HCT116 (cell line): ENCODE measurements around the gene KCNIP4. TPM values are rescaled to one million over a fixed set of nuclear protein-coding genes. Genes with fewer than 3 reads are reported as not detected.

ENCODE experiments used
- ATAC-seq: fragments of 200-7000 bp; cut with Tn5 transposase; 2 replicates; pipeline ENCODE4 v1.9.1; 2020; ENCODE audit warnings: mild to moderate bottlenecking, moderate library complexity
- BruUV-seq: library from RNA; stranded (reverse); fragments of 400-500 nt; replicated peaks from 2 replicates; lab custom pipeline; 2021; lab: Mats Ljungman, UMichigan
- CTCF ChIA-PET: fragments of 300-600 bp; sonication (Branson Sonifier 250); formaldehyde crosslinking; loops from one replicate; lab custom pipeline; 2021; ENCODE audit warnings: antibody characterized with exemption; lab: Charles Lee
- POLR2A ChIA-PET: fragments of 300-600, 350-600 bp; sonication (Branson Sonifier 250); formaldehyde crosslinking; loops from one replicate; lab custom pipeline; 2021; ENCODE audit warnings: antibody characterized with exemption; lab: Charles Lee
- RAD21 ChIA-PET, 2 experiments: fragments of 300-600 bp; sonication (Branson Sonifier 250); formaldehyde crosslinking; loops; one replicate each; lab custom pipeline; 2023; ENCODE audit warnings: low total read pairs in 2 of 2; ENCODE audit not compliant: uncharacterized antibody in 2 of 2, unreplicated experiment in 2 of 2, low non-redundant PET in 1 of 2; lab: Charles Lee
- DNase-seq: peaks from one replicate; pipeline ENCODE4 v3.0.0-alpha.2; 2010; ENCODE audit warnings: low read depth, low spot score
- H2AFZ ChIP-seq: fragments of 200-600 bp; shearing (Covaris generic), sonication (generic); 2 replicates; pipeline ENCODE4 v1.6.1; 2017; ENCODE audit warnings: low read depth, mixed run types, mixed read lengths, antibody characterized with exemption, low read length; ENCODE audit not compliant: poor library complexity, severe bottlenecking
- H3K27ac ChIP-seq: 2 replicates; pipeline ENCODE4 v1.5.1; 2012; ENCODE audit warnings: low read depth, low read length
- H3K27me3 ChIP-seq: fragments of 200-600 bp; sonication (generic); 2 replicates; pipeline ENCODE4 v1.6.1; 2016; ENCODE audit warnings: mixed run types, low read length, mixed read lengths; ENCODE audit not compliant: insufficient read depth
- H3K36me3 ChIP-seq, 2 experiments: fragments of 200-500 bp in 1 of 2; fragments of 200-600 bp in 1 of 2; sonication (Bioruptor generic) in 1 of 2; sonication (generic) in 1 of 2; 2 replicates each; pipeline versions ENCODE4 v1.5.1 to v1.6.1; 2014 to 2016; ENCODE audit warnings: low read length in 2 of 2, inconsistent platforms in 1 of 2, mixed read lengths in 1 of 2, mixed run types in 1 of 2; ENCODE audit not compliant: insufficient read depth in 2 of 2, control insufficient read depth in 1 of 2
- H3K4me1 ChIP-seq, 2 experiments: fragments of 200-600 bp in 1 of 2; sonication (generic) in 1 of 2; 2 replicates each; pipeline versions ENCODE4 v1.5.1 to v1.6.1; 2012 to 2017; ENCODE audit warnings: low read length in 2 of 2, inconsistent platforms in 1 of 2, mild to moderate bottlenecking in 1 of 2, mixed read lengths in 1 of 2, mixed run types in 1 of 2, moderate library complexity in 1 of 2; ENCODE audit not compliant: insufficient read depth in 2 of 2, control insufficient read depth in 1 of 2
- H3K4me2 ChIP-seq: fragments of 200-600 bp; sonication (generic); 2 replicates; pipeline ENCODE4 v1.6.1; 2017; ENCODE audit warnings: mixed run types, low read length, mixed read lengths
- H3K4me3 ChIP-seq, 2 experiments: fragments of 200-600 bp in 1 of 2; sonication (generic) in 1 of 2; replicated peaks in 1 of 2; 2 replicates each; pipeline ENCODE4 v1.5.1; 2011 to 2016; ENCODE audit warnings: low read length in 2 of 2, control low read depth in 1 of 2, low read depth in 1 of 2, mild to moderate bottlenecking in 1 of 2, mixed read lengths in 1 of 2, mixed run types in 1 of 2
- H3K79me2 ChIP-seq: fragments of 200-600 bp; sonication (generic); 2 replicates; pipeline ENCODE4 v1.6.1; 2017; ENCODE audit warnings: mild to moderate bottlenecking, mixed run types, low read length, moderate library complexity, mixed read lengths; ENCODE audit not compliant: insufficient read depth
- H3K9ac ChIP-seq: fragments of 200-600 bp; sonication (generic); 2 replicates; pipeline ENCODE4 v1.6.1; 2016; ENCODE audit warnings: low read length, mixed read lengths
- H3K9me2 ChIP-seq: fragments of 200-600 bp; sonication (generic), shearing (Covaris generic); 2 replicates; pipeline ENCODE4 v1.6.1; 2017; ENCODE audit warnings: mixed run types, mild to moderate bottlenecking, moderate library complexity; ENCODE audit not compliant: insufficient read depth
- H3K9me3 ChIP-seq, 2 experiments: fragments of 200-500 bp in 1 of 2; fragments of 200-600 bp in 1 of 2; sonication (Bioruptor generic) in 1 of 2; sonication (generic) in 1 of 2; 2 replicates each; pipeline ENCODE4 v1.6.1; 2014 to 2017; ENCODE audit warnings: low read length in 2 of 2, mixed read lengths in 2 of 2, inconsistent platforms in 1 of 2, low read depth in 1 of 2, mild to moderate bottlenecking in 1 of 2, mixed run types in 1 of 2, moderate library complexity in 1 of 2; ENCODE audit not compliant: control insufficient read depth in 1 of 2, insufficient read depth in 1 of 2
- H4K20me1 ChIP-seq: fragments of 200-600 bp; sonication (generic), shearing (Covaris generic); 2 replicates; pipeline ENCODE4 v1.6.1; 2017; ENCODE audit warnings: mixed run types, mild to moderate bottlenecking, moderate library complexity; ENCODE audit not compliant: insufficient read depth
- ATF3 ChIP-seq: IDR thresholded peaks from 2 replicates; pipeline ENCODE4 v1.6.1; 2012
- CBX3 ChIP-seq: IDR thresholded peaks from 2 replicates; pipeline ENCODE4 v1.6.1; 2012; ENCODE audit warnings: low read depth
- CEBPB ChIP-seq: IDR thresholded peaks from 2 replicates; pipeline ENCODE4 v1.6.1; 2012; ENCODE audit warnings: low read depth
- JUND ChIP-seq: IDR thresholded peaks from 2 replicates; pipeline ENCODE4 v1.6.1; 2012
- TCF7L2 ChIP-seq: IDR thresholded peaks from 2 replicates; pipeline ENCODE4 v1.7.0; 2011; ENCODE audit warnings: borderline replicate concordance, inconsistent platforms; ENCODE audit not compliant: insufficient read depth, insufficient read length; ENCODE audit errors: extremely low read depth
- YY1 ChIP-seq: IDR thresholded peaks from 2 replicates; pipeline ENCODE4 v1.6.1; 2011; ENCODE audit warnings: low read length, low read depth, moderate library complexity, mild to moderate bottlenecking; ENCODE audit not compliant: insufficient replicate concordance; ENCODE audit errors: extremely low read depth
- intact Hi-C: fragments of 100-400 bp; cut with micrococcal nuclease; formaldehyde crosslinking; loops from 2 replicates; pipeline ENCODE4 v1.10.0; 2022
- total RNA-seq: library from RNA; stranded (reverse); gene quantifications from one replicate; pipeline ENCODE4 v1.2.1, GENCODE V29; 2021; ENCODE audit not compliant: unreplicated experiment

The KCNIP4 gene
- total RNA-seq, 1 experiment from 2014 or later, result not detected

GRCh38 chr4:21726255-21726815, 222.2 kb downstream of the KCNIP4 start:
- ChIA-PET RAD21 (no interaction called here), CTCF (no interaction called here), POLR2A (no interaction called here)
- Histone ChIP-seq H2AFZ (no peak overlapping the region), H3K4me1 (no peaks in the 10 kb centered on the region), H3K9me2 (no peaks in the 10 kb centered on the region), H3K79me2 (no peaks in the 10 kb centered on the region), H4K20me1 (no peaks in the 10 kb centered on the region), H3K27ac (no peak overlapping the region), H3K36me3 (no peaks in the 10 kb centered on the region), H3K27me3 (no peaks in the 10 kb centered on the region), H3K9ac (no peak overlapping the region), H3K9me3 (0 out of 4 replicates have a peak, but pooled peaks cover 0 to 5% of the 10 kb centered on the region in 2 experiments), H3K4me2 (no peak overlapping the region), H3K4me3 (no peak overlapping the region)
- TF ChIP-seq YY1, result no peak
- TF ChIP-seq JUND, result no peak
- TF ChIP-seq TCF7L2, result no peak
- no peak for TF ChIP-seq CEBPB
- ATAC-seq (no peak), DNase-seq (no peak)
- BruUV-seq, result no TSS peak
- intact Hi-C loops, result no loop called here

GRCh38 chr4:21722157-21722839, 226.3 kb downstream of the KCNIP4 start:
- no TSS peak for BruUV-seq
- TF ChIP-seq JUND (no peak), ATF3 (no peak), CBX3 (no peak), TCF7L2 (no peak)
- TF ChIP-seq, all 23 proteins: peak for 0
- no peak overlapping the region for H3K4me3 ChIP-seq
- H4K20me1 ChIP-seq, result no peaks in the 10 kb centered on the region
- H3K4me1 ChIP-seq, result no peaks in the 10 kb centered on the region
- H2AFZ ChIP-seq, result no peak overlapping the region
- intact Hi-C loops, result no loop called here
- RAD21 ChIA-PET, result no interaction called here
- DNase-seq (no peak), ATAC-seq (no peak)
- H3K9ac ChIP-seq, result no peak overlapping the region
- H3K4me2 ChIP-seq, result no peak overlapping the region
- no peak overlapping the region for H3K27ac ChIP-seq
- H3K27me3 ChIP-seq, result no peaks in the 10 kb centered on the region
- H3K79me2 ChIP-seq, result no peaks in the 10 kb centered on the region
- CTCF ChIA-PET, result no interaction called here
- POLR2A ChIA-PET, result no interaction called here
- peaks cover 0 to 5% of the 10 kb centered on the region in 2 experiments; a peak in 1 of 4 replicates for H3K9me3 ChIP-seq
- H3K36me3 ChIP-seq, result no peaks in the 10 kb centered on the region
- H3K9me2 ChIP-seq, result no peaks in the 10 kb centered on the region
